ENCODE measurements around the gene HRAS.

HRAS gene

DNA sequence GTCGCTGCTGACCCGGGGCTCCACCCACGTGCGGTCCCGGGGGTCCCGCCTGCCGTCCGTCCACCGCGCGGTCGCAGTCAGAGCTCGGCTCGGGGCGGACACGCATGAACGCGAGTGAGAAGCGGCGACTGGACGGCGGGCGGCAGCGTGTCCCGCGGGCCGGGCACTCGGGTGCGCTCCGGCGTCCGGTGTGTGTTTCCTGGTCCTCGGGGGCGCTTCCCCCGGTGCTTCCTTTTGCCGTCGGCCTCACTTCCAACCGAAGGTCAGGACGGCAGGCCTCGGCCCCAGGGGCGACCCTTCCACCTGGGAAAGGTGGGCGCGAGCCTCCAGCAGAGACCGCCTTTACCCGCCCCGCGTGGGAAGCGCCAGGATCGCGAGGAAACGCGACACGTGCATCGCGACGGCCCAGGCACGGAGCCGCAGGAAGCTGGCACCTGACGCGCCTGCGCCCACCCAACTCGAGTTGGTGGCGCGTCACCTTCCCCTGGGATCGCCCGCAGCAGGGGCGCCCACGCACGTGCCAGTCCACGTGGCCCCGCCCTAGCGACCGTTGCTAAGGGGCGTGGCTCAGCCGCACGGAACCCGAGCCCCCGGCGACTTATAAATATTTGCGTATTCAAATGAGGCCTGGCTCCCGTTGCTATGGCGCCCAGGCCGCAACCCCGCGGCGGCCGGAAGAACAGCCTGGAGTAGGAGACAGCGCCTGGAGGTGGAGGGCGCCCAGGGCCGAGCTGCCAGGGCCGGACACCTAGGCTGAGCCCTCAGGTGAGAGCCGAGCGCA is 1.7 kb upstream of the HRAS start, which contains the start of gene LRRC56:
Gene LRRC56 (plus strand): TSS at position 687 of the 781 bp plus-strand sequence. CDS start 3,158 bp downstream, outside the sequence.
- peak; percentile 60 for DNase-seq (ENCODE audit: low read depth)
- peak within 1 kb of the TSS; percentile 13 for H3K4me3 ChIP-seq (ENCODE audit: control insufficient read depth, low read depth, low read length)
- TF ChIP-seq, protein P1, sequence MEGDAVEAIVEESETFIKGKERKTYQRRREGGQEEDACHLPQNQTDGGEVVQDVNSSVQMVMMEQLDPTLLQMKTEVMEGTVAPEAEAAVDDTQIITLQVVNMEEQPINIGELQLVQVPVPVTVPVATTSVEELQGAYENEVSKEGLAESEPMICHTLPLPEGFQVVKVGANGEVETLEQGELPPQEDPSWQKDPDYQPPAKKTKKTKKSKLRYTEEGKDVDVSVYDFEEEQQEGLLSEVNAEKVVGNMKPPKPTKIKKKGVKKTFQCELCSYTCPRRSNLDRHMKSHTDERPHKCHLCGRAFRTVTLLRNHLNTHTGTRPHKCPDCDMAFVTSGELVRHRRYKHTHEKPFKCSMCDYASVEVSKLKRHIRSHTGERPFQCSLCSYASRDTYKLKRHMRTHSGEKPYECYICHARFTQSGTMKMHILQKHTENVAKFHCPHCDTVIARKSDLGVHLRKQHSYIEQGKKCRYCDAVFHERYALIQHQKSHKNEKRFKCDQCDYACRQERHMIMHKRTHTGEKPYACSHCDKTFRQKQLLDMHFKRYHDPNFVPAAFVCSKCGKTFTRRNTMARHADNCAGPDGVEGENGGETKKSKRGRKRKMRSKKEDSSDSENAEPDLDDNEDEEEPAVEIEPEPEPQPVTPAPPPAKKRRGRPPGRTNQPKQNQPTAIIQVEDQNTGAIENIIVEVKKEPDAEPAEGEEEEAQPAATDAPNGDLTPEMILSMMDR (conservative IDR thresholded peaks at IDR 0.05; ENCODE audit: control insufficient read depth, insufficient read depth, low read depth, low read length), result no peak

DNA sequence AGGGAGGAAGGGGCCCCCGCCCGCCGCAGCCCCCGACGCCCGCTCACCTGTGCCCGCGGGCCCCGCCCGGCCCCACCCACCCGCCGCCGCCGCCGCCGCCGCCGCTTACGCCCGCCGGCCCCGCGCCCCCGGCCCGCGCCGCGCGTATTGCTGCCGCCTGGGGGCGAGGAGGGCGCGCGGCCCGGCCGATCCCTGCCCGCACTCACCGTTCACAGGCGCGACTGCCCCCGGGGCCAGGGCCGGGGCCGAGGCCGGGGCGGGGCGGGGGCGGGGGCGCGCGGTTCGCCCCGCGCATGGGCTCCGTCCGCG is 212 bp downstream of the HRAS start:
- peak overlapping the region; percentile 67 for H3K4me3 ChIP-seq (ENCODE audit: control insufficient read depth, low read depth, low read length)
- TF ChIP-seq, protein P1 (conservative IDR thresholded peaks at IDR 0.05; ENCODE audit: control insufficient read depth, insufficient read depth, low read depth, low read length), result no peak

DNA sequence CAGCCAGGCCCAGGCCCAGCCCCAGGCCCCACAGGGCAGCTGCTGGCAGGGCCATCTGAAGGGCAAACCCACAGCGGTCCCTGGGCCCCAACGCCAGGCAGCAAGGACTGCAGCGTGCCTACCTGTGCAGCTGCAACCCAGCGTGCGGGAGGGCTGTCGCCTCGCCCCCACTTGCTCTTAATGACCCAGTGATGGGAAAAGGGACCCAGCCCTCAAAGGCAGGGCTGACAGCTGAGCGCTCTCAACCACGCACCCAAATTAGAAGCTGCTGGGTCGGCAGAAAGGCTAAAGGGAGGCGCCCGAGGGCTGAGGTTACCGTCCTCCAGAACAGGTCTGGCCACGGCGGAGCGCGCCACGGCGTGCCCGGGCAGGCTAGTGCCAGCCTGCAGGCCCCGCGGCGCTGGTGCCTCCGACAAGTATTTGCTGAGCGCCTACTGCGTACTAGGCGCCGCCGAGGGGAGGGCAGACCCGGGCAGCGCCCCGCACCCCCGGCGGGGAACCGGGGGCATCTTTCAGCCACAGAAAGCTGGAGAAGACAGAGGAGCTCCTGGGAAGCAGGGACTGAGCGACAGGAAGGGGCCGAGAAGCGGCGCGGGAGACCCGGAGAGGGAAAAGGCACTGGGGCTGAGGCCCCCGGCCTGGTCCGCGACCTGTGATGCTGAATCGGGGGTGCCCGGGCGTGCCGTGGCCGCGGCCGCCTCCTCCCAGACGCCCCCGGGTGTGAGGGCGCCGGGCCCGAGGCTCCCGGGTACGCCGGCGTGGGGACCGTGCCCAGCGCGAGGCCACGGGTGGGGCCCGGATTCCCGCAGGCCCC is 773 bp downstream of the HRAS start:
- peak overlapping the region; percentile 67 for H3K4me3 ChIP-seq (ENCODE audit: control insufficient read depth, low read depth, low read length)
- TF ChIP-seq, protein P1 (conservative IDR thresholded peaks at IDR 0.05; ENCODE audit: control insufficient read depth, insufficient read depth, low read depth, low read length), result no peak
- DNase-seq (ENCODE audit: low read depth), result no peak

More for the DNA sequence above, 212 bp downstream of the HRAS start:
- no peak for DNase-seq (ENCODE audit: low read depth)

DNA sequence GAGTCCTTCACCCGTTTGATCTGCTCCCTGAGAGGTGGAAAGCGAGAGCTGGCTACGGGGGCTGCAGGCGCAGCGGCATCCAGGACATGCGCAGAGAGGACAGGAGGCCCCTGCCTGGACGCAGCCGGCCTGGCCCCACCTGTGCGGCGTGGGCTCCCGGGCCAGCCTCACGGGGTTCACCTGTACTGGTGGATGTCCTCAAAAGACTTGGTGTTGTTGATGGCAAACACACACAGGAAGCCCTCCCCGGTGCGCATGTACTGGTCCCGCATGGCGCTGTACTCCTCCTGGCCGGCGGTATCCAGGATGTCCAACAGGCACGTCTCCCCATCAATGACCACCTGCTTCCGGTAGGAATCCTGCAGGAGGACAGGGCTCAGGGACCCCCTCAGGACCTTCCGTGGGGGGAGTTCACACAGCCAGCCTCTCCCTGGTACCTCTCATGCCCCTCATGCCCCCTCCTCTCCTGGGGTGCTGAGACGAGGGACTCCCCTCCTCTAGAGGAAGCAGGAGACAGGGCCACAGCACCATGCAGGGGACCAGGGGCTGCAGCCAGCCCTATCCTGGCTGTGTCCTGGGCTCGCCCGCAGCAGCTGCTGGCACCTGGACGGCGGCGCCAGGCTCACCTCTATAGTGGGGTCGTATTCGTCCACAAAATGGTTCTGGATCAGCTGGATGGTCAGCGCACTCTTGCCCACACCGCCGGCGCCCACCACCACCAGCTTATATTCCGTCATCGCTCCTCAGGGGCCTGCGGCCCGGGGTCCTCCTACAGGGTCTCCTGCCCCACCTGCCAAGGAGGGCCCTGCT is 1.6 kb downstream of the HRAS start:
- no peak for DNase-seq (ENCODE audit: low read depth)
- TF ChIP-seq, protein P1 (conservative IDR thresholded peaks at IDR 0.05; ENCODE audit: control insufficient read depth, insufficient read depth, low read depth, low read length), result no peak
- H3K4me3 ChIP-seq (ENCODE audit: control insufficient read depth, low read depth, low read length), result peak overlapping the region; percentile 67

DNA sequence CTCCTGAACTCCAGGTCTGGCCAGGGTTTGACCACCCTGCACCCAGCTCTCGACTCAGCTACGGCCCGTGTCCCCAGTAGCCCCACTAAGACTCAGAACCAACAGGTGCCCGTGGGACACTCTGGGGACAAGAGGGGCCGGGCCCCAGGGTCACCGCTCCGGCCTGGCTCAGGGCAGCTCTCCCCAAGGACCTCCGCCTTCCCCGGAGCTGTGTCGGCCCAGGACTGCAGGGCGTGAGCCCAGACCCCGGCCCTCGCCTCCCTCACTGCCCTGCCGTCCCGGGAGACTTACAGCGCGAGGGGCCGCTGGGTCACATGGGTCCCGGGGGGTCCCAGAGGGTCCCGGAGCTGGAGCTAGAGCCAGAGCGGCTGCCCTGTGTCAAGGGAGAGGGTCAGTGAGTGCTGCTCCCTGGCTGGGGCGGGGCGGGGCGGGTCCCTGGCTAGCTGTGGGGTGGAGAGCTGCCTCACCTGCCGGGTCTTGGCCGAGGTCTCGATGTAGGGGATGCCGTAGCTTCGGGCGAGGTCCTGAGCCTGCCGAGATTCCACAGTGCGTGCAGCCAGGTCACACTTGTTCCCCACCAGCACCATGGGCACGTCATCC is 2.3 kb downstream of the HRAS start:
- no peak overlapping the region for H3K4me3 ChIP-seq (ENCODE audit: control insufficient read depth, low read depth, low read length)

More for the DNA sequence above, 2.3 kb downstream of the HRAS start:
- TF ChIP-seq, protein P1 (conservative IDR thresholded peaks at IDR 0.05; ENCODE audit: control insufficient read depth, insufficient read depth, low read depth, low read length), result no peak
- no peak for DNase-seq (ENCODE audit: low read depth)

Data from fibroblast of mammary gland (primary cell).